ENCODE results near the gene TANC1. TPM values are rescaled to one million over a fixed set of nuclear protein-coding genes. Genes with fewer than 3 reads are reported as not detected.

TANC1 gene
- total RNA-seq, 1 donor from 2014 or later = 45.0 TPM

- no peak for FAIRE-seq
- H3K9me3 ChIP-seq (ENCODE audit: insufficient read depth, low read depth, low read length) = no peaks in the 10 kb centered on the region
- peaks cover 37% of the 10 kb centered on the region for H3K79me2 ChIP-seq (ENCODE audit: insufficient read depth, low read length)
- peak overlapping the region; percentile 93 for H3K27ac ChIP-seq (ENCODE audit: low read depth, low read length)
- H3K36me3 Mint-ChIP-seq (ENCODE audit: low read depth, unreplicated experiment) = no peaks in the 10 kb centered on the region
- no peaks in the 10 kb centered on the region for H3K36me3 ChIP-seq (ENCODE audit: insufficient read depth, low read length)
- H3K9me3 Mint-ChIP-seq (ENCODE audit: unreplicated experiment) = no peaks in the 10 kb centered on the region
- peak overlapping the region; percentile 88 for H3K4me3 Mint-ChIP-seq (ENCODE audit: unreplicated experiment)
- no peaks in the 10 kb centered on the region for H3K27me3 Mint-ChIP-seq (ENCODE audit: low read depth, unreplicated experiment)
- DNase-seq (ENCODE audit: low read depth) = no peak
- no peaks in the 10 kb centered on the region for H3K27me3 ChIP-seq (ENCODE audit: insufficient read depth, low read length)
- TF ChIP-seq CTCF (IDR thresholded peaks at IDR 0.05; ENCODE audit: insufficient read depth, low read depth, low read length) (no peak), EZH2 (IDR thresholded peaks at IDR 0.05; ENCODE audit: insufficient read depth, low read length) (no peak)
- H3K4me2 ChIP-seq (ENCODE audit: low read length) = peak overlapping the region; percentile 98
- peak overlapping the region; percentile 88 for H3K4me3 ChIP-seq (ENCODE audit: insufficient read depth, low read depth, low read length)
- H3K4me1 Mint-ChIP-seq (ENCODE audit: low read depth, unreplicated experiment) = peaks cover 28% of the 10 kb centered on the region
- H2AFZ ChIP-seq (ENCODE audit: low read depth, low read length) = peak overlapping the region; percentile 60
- peak overlapping the region; percentile 92 for H3K9ac ChIP-seq (ENCODE audit: low read length)
- H3K27ac Mint-ChIP-seq (ENCODE audit: unreplicated experiment) = peak overlapping the region; percentile 93
- peaks cover 14% of the 10 kb centered on the region for H3K4me1 ChIP-seq (ENCODE audit: insufficient read depth, low read length)
- H4K20me1 ChIP-seq (ENCODE audit: insufficient read depth, low read length) = peaks cover 31% of the 10 kb centered on the region
Observed at GRCh38 chr2:158967114-158967730, 1.2 kb upstream of the TANC1 start.

DNA sequence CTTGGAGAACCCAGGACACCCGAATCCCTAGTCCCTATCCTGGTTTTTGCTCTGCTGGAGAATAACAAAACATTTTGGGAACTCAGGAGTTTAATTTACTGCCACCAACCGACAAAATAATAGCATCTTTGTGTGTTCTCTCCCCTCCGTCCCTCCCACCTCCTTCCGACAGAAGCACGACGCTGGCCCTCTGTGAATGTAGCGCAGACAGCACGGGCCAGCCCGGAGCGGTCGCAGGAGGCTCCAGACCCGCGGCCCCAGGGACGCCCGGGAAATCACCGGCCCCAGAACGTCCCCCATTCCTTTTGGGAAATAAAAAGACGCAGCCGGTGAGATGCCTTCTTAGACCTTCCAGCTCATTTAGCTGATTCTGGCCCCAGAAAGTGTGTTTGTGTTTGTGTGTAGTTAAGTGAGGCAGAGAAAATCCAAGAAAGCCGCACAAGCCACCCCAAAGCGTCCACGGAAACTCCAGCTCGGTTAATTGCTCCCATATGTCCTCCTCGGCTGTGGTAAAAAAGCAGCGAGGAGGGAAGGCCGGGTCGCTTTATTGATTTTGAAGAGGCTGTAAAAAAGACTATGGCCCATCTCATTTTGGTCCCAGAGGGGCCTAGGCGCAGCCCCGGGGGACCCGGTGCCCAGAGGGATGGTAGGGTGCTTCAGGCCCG lies 577 bp upstream of the TANC1 start:
- Mint-ChIP-seq H3K27ac (ENCODE audit: unreplicated experiment) (peak overlapping the region; percentile 93), H3K4me3 (ENCODE audit: unreplicated experiment) (peak overlapping the region; percentile 88), H3K36me3 (ENCODE audit: low read depth, unreplicated experiment) (no peaks in the 10 kb centered on the region), H3K4me1 (ENCODE audit: low read depth, unreplicated experiment) (peaks cover 35% of the 10 kb centered on the region), H3K27me3 (ENCODE audit: low read depth, unreplicated experiment) (no peaks in the 10 kb centered on the region), H3K9me3 (ENCODE audit: unreplicated experiment) (no peaks in the 10 kb centered on the region)
- peaks cover 43% of the 10 kb centered on the region for H3K79me2 ChIP-seq (ENCODE audit: insufficient read depth, low read length)
- H4K20me1 ChIP-seq (ENCODE audit: insufficient read depth, low read length) = peaks cover 37% of the 10 kb centered on the region
- H3K27me3 ChIP-seq (ENCODE audit: insufficient read depth, low read length) = no peaks in the 10 kb centered on the region
- TF ChIP-seq CTCF (IDR thresholded peaks at IDR 0.05; ENCODE audit: insufficient read depth, low read depth, low read length) (no peak), EZH2 (IDR thresholded peaks at IDR 0.05; ENCODE audit: insufficient read depth, low read length) (no peak)
- no peaks in the 10 kb centered on the region for H3K36me3 ChIP-seq (ENCODE audit: insufficient read depth, low read length)
- H2AFZ ChIP-seq (ENCODE audit: low read depth, low read length) = peak overlapping the region; percentile 60
- peak overlapping the region; percentile 98 for H3K4me2 ChIP-seq (ENCODE audit: low read length)
- H3K4me1 ChIP-seq (ENCODE audit: insufficient read depth, low read length) = peaks cover 14% of the 10 kb centered on the region
- peak overlapping the region; percentile 93 for H3K27ac ChIP-seq (ENCODE audit: low read depth, low read length)
- DNase-seq (ENCODE audit: low read depth) (peak; percentile 62), FAIRE-seq (peak; percentile 54)
- no peaks in the 10 kb centered on the region for H3K9me3 ChIP-seq (ENCODE audit: insufficient read depth, low read depth, low read length)
- peak overlapping the region; percentile 88 for H3K4me3 ChIP-seq (ENCODE audit: insufficient read depth, low read depth, low read length)
- H3K9ac ChIP-seq (ENCODE audit: low read length) = peak overlapping the region; percentile 92

All from astrocyte (in vitro differentiated cells and primary cell).